Keratinocyte (primary cell): Measurements from ENCODE around the gene ATAD3A. TPM values are rescaled to one million over a fixed set of nuclear protein-coding genes. Genes with fewer than 3 reads are reported as not detected.

Experiments
- DNase-seq: peaks from one replicate; pipeline ENCODE4 v3.0.0-alpha.2; 2011; ENCODE audit warnings: low read depth, missing footprints, low spot score
- FAIRE-seq: peaks from 2 replicates; lab custom pipeline; 2011; peaks lifted over from hg19 to GRCh38; lab: Jason Lieb, UNC
- H2AFZ ChIP-seq: 2 replicates; pipeline ENCODE4 v1.6.0; 2012; ENCODE audit warnings: low read length, control low read depth, inconsistent platforms; ENCODE audit not compliant: control insufficient read depth
- H3K27ac ChIP-seq: 2 replicates; pipeline ENCODE4 v1.5.1; 2011; ENCODE audit warnings: low read length; ENCODE audit not compliant: control insufficient read depth, insufficient read depth
- H3K27me3 ChIP-seq: 3 replicates; pipeline ENCODE4 v1.6.0; 2011; ENCODE audit warnings: low read length; ENCODE audit not compliant: control insufficient read depth, insufficient read depth; ENCODE audit errors: extremely low read depth
- H3K36me3 ChIP-seq, 2 experiments: 2 replicates in 1 of 2; 3 replicates in 1 of 2; pipeline ENCODE4 v1.5.1; 2011; ENCODE audit warnings: low read length in 2 of 2, mild to moderate bottlenecking in 1 of 2; ENCODE audit not compliant: control insufficient read depth in 2 of 2, insufficient read depth in 2 of 2; ENCODE audit errors: extremely low read depth in 1 of 2
- H3K4me1 ChIP-seq: 3 replicates; pipeline ENCODE4 v1.5.1; 2011; ENCODE audit warnings: low read length; ENCODE audit not compliant: control insufficient read depth, insufficient read depth; ENCODE audit errors: extremely low read depth
- H3K4me2 ChIP-seq: 3 replicates; pipeline ENCODE4 v1.6.0; 2011; ENCODE audit warnings: low read depth, low read length; ENCODE audit not compliant: control insufficient read depth, insufficient read depth; ENCODE audit errors: extremely low read depth
- H3K4me3 ChIP-seq, 3 experiments: fragments of 200-600 bp in 1 of 3; sonication (generic) in 1 of 3; 2 replicates in 2 of 3; 3 replicates in 1 of 3; pipeline ENCODE4 v1.5.1; 2011 to 2016; ENCODE audit warnings: low read length in 3 of 3, mild to moderate bottlenecking in 3 of 3, control low read depth in 2 of 3, inconsistent platforms in 1 of 3, low read depth in 1 of 3, mixed read lengths in 1 of 3, mixed run types in 1 of 3, moderate library complexity in 1 of 3; ENCODE audit not compliant: control insufficient read depth in 2 of 3, insufficient read depth in 2 of 3; ENCODE audit errors: extremely low read depth in 1 of 3
- H3K79me2 ChIP-seq: 2 replicates; pipeline ENCODE4 v1.6.0; 2012; ENCODE audit warnings: low read length; ENCODE audit not compliant: control insufficient read depth, insufficient read depth
- H3K9ac ChIP-seq: 3 replicates; pipeline ENCODE4 v1.6.0; 2011; ENCODE audit warnings: low read length; ENCODE audit not compliant: control insufficient read depth, insufficient read depth; ENCODE audit errors: extremely low read depth
- H3K9me1 ChIP-seq: 3 replicates; pipeline ENCODE4 v1.6.0; 2011; ENCODE audit warnings: low read length; ENCODE audit not compliant: control insufficient read depth, insufficient read depth; ENCODE audit errors: extremely low read depth
- H3K9me3 ChIP-seq: 2 replicates; pipeline ENCODE4 v1.5.1; 2012; ENCODE audit warnings: low read depth, low read length; ENCODE audit not compliant: control insufficient read depth
- H4K20me1 ChIP-seq: 3 replicates; pipeline ENCODE4 v1.6.0; 2011; ENCODE audit warnings: low read length; ENCODE audit not compliant: control insufficient read depth, insufficient read depth; ENCODE audit errors: extremely low read depth
- EZH2 ChIP-seq: IDR thresholded peaks from one replicate; pipeline ENCODE4 v1.6.1; 2012; ENCODE audit warnings: inconsistent platforms, mild to moderate bottlenecking, low read length, moderate library complexity
- dilution Hi-C: fragments of 300-500 bp; cut with MboI; formaldehyde crosslinking; loops from one replicate; pipeline ENCODE4 v1.7.0; 2020; ENCODE audit warnings: low sequenced_read_pairs; ENCODE audit not compliant: extremely low pct_ligation_motif_present
- polyA plus RNA-seq, 5 experiments: library from polyadenylated mRNA; depleted of rRNA in 3 of 5; stranded (reverse) in 3 of 5; stranded (forward) in 1 of 5; unstranded in 1 of 5; fragments of >200 nt; gene quantifications; 1 replicate in 1 of 5; 2 replicates in 3 of 5; 3 replicates in 1 of 5; pipeline versions ENCODE4 v1.2.1 to v1.2.3, GENCODE V29; 2011 to 2012; ENCODE audit warnings: missing spikeins in 2 of 5, low read depth in 1 of 5, low replicate concordance in 1 of 5
- TF ChIP-seq, protein P1 (sequence below), 3 experiments: IDR thresholded peaks in 1 of 3; conservative IDR thresholded peaks in 1 of 3; optimal IDR thresholded peaks in 1 of 3; 2 replicates in 2 of 3; 3 replicates in 1 of 3; pipeline versions ENCODE3 to v1.5.1; 2011; ENCODE audit warnings: low read length in 3 of 3, mild to moderate bottlenecking in 3 of 3, moderate library complexity in 2 of 3, control low read depth in 1 of 3, inconsistent platforms in 1 of 3; ENCODE audit not compliant: insufficient read depth in 2 of 3; ENCODE audit errors: extremely low read depth in 1 of 3

ATAD3A gene
- polyA plus RNA-seq, 1 donor (not counting 4 experiments of a cell fraction or from before 2014, with no cell fraction given), result 19.9 TPM

DNA sequence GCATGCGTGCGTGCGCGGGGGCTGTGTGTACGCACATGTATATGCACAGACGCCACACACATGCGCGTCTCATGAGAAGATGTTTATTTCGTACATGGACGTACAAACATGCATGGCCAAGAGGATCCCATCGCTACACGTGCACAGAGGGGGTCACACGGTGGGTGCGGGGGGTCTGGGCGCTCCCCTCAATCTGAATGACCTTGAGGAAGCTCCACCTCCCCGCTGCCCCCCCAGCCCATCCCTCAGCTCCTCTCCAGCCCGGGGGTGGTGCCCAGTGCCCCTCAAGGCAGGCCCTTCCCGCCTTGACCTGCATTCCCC, 27.0 kb downstream of the ATAD3A start:
- Histone ChIP-seq H3K27ac (no peak overlapping the region), H4K20me1 (no peaks in the 10 kb centered on the region), H3K36me3 (peaks cover 11 to 18% of the 10 kb centered on the region in 2 experiments), H3K9me1 (no peaks in the 10 kb centered on the region), H3K4me3 (no peak overlapping the region), H3K9me3 (no peaks in the 10 kb centered on the region), H3K4me2 (no peak overlapping the region), H3K4me1 (no peaks in the 10 kb centered on the region), H3K9ac (no peak overlapping the region), H3K27me3 (no peaks in the 10 kb centered on the region), H2AFZ (no peak overlapping the region), H3K79me2 (no peaks in the 10 kb centered on the region)
- FAIRE-seq (no peak), DNase-seq (no peak)
- dilution Hi-C loops, result no loop called here
- TF ChIP-seq EZH2, result no peak
- TF ChIP-seq, protein P1, sequence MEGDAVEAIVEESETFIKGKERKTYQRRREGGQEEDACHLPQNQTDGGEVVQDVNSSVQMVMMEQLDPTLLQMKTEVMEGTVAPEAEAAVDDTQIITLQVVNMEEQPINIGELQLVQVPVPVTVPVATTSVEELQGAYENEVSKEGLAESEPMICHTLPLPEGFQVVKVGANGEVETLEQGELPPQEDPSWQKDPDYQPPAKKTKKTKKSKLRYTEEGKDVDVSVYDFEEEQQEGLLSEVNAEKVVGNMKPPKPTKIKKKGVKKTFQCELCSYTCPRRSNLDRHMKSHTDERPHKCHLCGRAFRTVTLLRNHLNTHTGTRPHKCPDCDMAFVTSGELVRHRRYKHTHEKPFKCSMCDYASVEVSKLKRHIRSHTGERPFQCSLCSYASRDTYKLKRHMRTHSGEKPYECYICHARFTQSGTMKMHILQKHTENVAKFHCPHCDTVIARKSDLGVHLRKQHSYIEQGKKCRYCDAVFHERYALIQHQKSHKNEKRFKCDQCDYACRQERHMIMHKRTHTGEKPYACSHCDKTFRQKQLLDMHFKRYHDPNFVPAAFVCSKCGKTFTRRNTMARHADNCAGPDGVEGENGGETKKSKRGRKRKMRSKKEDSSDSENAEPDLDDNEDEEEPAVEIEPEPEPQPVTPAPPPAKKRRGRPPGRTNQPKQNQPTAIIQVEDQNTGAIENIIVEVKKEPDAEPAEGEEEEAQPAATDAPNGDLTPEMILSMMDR (optimal IDR thresholded peaks at IDR 0.05 in 1 of 3, IDR thresholded peaks at IDR 0.05 in 1 of 3, conservative IDR thresholded peaks at IDR 0.05 in 1 of 3; ENCODE audit: extremely low read depth in 1 of 3, insufficient read depth in 2 of 3, low read length in 3 of 3), result no peak

DNA sequence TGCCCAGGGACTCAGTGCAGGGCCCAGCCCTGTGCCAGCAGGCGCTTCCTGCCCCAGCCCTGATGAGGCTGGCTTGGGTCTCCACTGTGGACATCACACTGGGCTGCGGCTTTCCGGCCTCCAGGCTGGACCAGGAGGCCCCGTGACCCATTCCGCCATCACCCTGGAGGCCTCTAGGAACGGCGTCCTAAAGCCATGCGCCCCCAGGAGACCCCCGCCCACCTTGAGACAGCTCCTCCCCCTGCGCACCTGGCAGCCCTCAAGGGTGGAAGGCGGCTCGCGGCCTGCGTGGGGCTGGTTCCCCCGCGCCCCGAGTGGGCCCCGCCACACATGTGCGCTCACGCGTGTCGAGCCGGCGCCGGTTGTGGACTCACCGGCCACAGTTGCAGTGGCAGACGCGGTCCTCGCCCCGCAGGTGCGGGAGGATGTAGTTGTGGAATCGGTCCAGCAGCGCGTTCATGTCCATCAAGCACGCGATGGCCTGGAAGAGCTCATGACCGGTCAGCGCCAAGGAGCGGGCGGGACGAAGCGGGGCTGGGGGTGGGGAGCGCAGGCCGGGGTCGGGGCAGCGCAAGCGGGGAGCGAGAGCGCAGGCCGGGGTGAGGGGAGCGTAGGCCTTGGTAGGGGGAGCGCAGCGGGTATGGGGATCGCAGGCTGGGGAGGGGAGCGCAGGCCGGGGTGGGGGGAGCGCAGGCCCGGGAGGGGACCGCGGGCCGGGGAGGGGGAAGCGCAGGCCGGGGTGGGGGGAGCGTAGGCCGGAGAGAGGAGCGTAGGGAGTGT, 27.5 kb downstream of the ATAD3A start:
- Histone ChIP-seq H4K20me1 (no peaks in the 10 kb centered on the region), H3K79me2 (no peaks in the 10 kb centered on the region), H3K9ac (no peak overlapping the region), H3K9me1 (no peaks in the 10 kb centered on the region), H3K36me3 (peaks cover 11 to 19% of the 10 kb centered on the region in 2 experiments), H3K9me3 (no peaks in the 10 kb centered on the region), H3K4me1 (no peaks in the 10 kb centered on the region), H2AFZ (no peak overlapping the region), H3K4me3 (no peak overlapping the region), H3K27me3 (no peaks in the 10 kb centered on the region), H3K4me2 (no peak overlapping the region), H3K27ac (no peak overlapping the region)
- TF ChIP-seq EZH2, result no peak
- TF ChIP-seq, protein P1 (optimal IDR thresholded peaks at IDR 0.05 in 1 of 3, IDR thresholded peaks at IDR 0.05 in 1 of 3, conservative IDR thresholded peaks at IDR 0.05 in 1 of 3; ENCODE audit: extremely low read depth in 1 of 3, insufficient read depth in 2 of 3, low read length in 3 of 3), result no peak
- DNase-seq (no peak), FAIRE-seq (no peak)
- dilution Hi-C loops, result no loop called here
